AG04450 (cell line): ENCODE data around the gene RAB11FIP4. TPM values are rescaled to one million over a fixed set of nuclear protein-coding genes. Genes with fewer than 3 reads are reported as not detected.

Experiments used
- CTCF ChIA-PET: fragments of 300-600, 350-600 bp; formaldehyde crosslinking; extraction: SDS; loops from one replicate; lab custom pipeline; 2022; ENCODE audit warnings: antibody characterized with exemption, inconsistent platforms; lab: Charles Lee
- POLR2A ChIA-PET: fragments of 350-600 bp; formaldehyde crosslinking; extraction: SDS; loops from one replicate; lab custom pipeline; 2021; ENCODE audit warnings: antibody characterized with exemption, inconsistent platforms; lab: Yijun Ruan, JAX
- DNase-seq: peaks from one replicate; pipeline ENCODE4 v3.0.0-alpha.2; 2011; ENCODE audit warnings: low read depth, low spot score
- H3K27ac ChIP-seq: one replicate; pipeline ENCODE4 v1.5.1; 2012; ENCODE audit warnings: low read depth, low read length, control low read depth
- H3K27me3 ChIP-seq: one replicate; pipeline ENCODE4 v1.6.0; 2012; ENCODE audit warnings: low read length; ENCODE audit not compliant: control insufficient read depth, insufficient read depth
- H3K4me3 ChIP-seq: 2 replicates; pipeline ENCODE4 v1.5.1; 2011; ENCODE audit warnings: mild to moderate bottlenecking, low read depth, low read length, control low read depth
- H3K9me3 ChIP-seq: 2 replicates; pipeline ENCODE4 v1.5.1; 2012; ENCODE audit warnings: low read length; ENCODE audit not compliant: control insufficient read depth, insufficient read depth
- CTCF ChIP-seq: IDR thresholded peaks from 2 replicates; pipeline ENCODE4 v1.5.1; 2011; ENCODE audit warnings: low read depth, low read length, control low read depth, inconsistent platforms
- polyA plus RNA-seq: library from polyadenylated mRNA; depleted of rRNA; stranded (reverse); fragments of >200 nt; gene quantifications from 2 replicates; pipeline ENCODE4 v1.2.3, GENCODE V29; 2011

Gene RAB11FIP4
- polyA plus RNA-seq, 1 experiment = 0.58 TPM

- no peaks in the 10 kb centered on the region for H3K27me3 ChIP-seq
- DNase-seq = no peak
- ChIA-PET POLR2A (interaction anchor here (0.8 kb wide), 1 partner anchor 20 kb away, joined by 6 read pairs; no protein-coding TSS in a partner anchor), CTCF (interaction anchor here (1.3 to 5.2 kb wide), 2 partner anchors 131 to 282 kb away, joined by 5 to 86 read pairs; no protein-coding TSS in a partner anchor)
- H3K4me3 ChIP-seq = peak overlapping the region; percentile 69
- peak overlapping the region; percentile 78 for H3K27ac ChIP-seq
- peaks cover 10% of the 10 kb centered on the region; the same call in 1 of the 2 replicates for H3K9me3 ChIP-seq
- no peak for TF ChIP-seq CTCF
Measured at GRCh38 chr17:31560616-31561235, 169.3 kb downstream of the RAB11FIP4 start.

DNA sequence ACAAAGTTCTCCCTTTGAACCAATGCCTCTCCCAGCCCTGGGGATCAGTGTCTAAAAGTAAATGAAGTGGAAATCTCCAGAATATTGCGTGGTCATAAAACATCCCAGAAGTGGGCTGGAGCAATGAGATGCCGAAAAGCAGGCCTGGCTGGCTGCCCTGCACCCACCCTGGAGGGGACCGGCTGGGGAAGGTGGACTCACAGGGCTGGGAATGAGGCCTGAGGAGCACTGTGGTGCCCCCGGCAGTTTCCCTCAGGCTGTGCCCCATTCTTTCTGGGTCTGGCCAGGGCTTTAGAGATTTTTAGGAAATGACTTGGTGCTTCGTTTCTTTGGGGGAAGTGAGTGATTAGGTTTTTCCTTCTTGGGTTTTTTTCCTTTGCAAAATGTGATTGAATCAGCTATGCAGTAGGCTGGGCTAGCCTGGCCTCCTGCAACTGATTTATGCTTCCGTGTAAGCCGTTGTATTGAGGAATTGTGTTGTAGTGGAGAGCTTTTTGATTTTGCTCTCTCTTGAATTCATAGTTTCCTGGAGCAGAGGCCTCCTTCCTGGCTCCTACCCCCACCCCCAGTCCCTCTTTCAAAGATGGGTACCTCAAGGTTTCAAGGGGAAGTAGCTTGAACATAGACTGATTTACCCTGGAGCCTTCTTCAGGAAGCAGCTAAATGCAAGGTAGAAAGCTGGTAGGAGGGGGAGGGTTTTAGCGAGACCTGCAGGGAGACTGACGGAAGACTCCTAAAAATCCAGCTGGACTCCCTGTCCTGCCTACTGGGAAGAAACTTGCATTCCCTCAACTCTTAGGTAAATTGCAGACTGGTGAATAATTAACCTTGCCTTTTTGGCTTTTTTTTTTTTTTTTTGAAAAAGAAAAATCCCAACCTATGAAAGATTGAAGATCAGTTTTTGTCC is 170.2 kb downstream of the RAB11FIP4 start:
- POLR2A ChIA-PET = interaction anchor here (0.7 to 0.8 kb wide), 2 partner anchors 19 to 34 kb away, joined by 5 to 6 read pairs; no protein-coding TSS in a partner anchor
- H3K27me3 ChIP-seq = no peaks in the 10 kb centered on the region
- CTCF ChIA-PET = interaction anchor here (2.3 kb wide), 1 partner anchor 281 kb away, joined by 9 read pairs; no protein-coding TSS in a partner anchor
- H3K9me3 ChIP-seq = peaks cover 10% of the 10 kb centered on the region; the same call in 1 of the 2 replicates
- no peak for DNase-seq
- TF ChIP-seq CTCF = no peak
- peak overlapping the region; percentile 69 for H3K4me3 ChIP-seq
- H3K27ac ChIP-seq = peak overlapping the region; percentile 78

- ChIA-PET POLR2A (interaction anchor here (0.7 kb wide), 1 partner anchor 34 kb away, joined by 5 read pairs; no protein-coding TSS in a partner anchor), CTCF (interaction anchor here (2.3 kb wide), 1 partner anchor 280 kb away, joined by 9 read pairs; no protein-coding TSS in a partner anchor)
- H3K27ac ChIP-seq = no peak overlapping the region
- peak overlapping the region; percentile 12; the same call in 1 of the 2 replicates for H3K4me3 ChIP-seq
- no peak for TF ChIP-seq CTCF
- no peak for DNase-seq
- peaks cover 10% of the 10 kb centered on the region; the same call in 1 of the 2 replicates for H3K9me3 ChIP-seq
- H3K27me3 ChIP-seq = no peaks in the 10 kb centered on the region
Measured at GRCh38 chr17:31562376-31562840, 170.9 kb downstream of the RAB11FIP4 start.

DNA sequence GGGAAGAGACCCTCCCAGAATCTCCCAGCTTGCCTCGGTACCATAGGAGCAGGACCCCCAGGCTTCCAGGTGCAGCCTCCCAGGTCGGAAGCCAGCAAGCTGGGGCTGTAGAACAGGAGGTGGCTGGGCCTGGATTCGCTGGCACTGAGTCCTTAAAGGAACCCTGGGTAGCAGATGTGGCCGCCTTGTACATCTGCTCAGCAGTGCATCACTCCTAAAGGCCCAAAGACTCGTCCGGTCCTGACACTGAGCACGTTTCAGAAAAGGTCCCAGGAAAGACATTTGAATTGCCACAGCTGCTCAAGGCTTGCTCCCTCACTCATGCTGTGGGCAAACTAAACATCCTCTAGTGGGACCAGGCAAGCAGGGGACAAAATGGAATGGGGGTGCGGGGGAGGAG is 172.8 kb downstream of the RAB11FIP4 start:
- CTCF ChIA-PET = no interaction called here
- Histone ChIP-seq H3K27me3 (no peaks in the 10 kb centered on the region), H3K27ac (peak overlapping the region; percentile 31), H3K4me3 (no peak overlapping the region), H3K9me3 (peaks cover 10% of the 10 kb centered on the region; the same call in 1 of the 2 replicates)
- DNase-seq = no peak
- TF ChIP-seq CTCF = no peak
- POLR2A ChIA-PET = no interaction called here
